MCF 10A (cell line): Measurements from ENCODE around the gene DACH2. TPM values are rescaled to one million over a fixed set of nuclear protein-coding genes. Genes with fewer than 3 reads are reported as not detected.
A peak's percentile ranks its signal among the peaks of the same experiment; 100 is the strongest.

Experiments used
- BruUV-seq: library from RNA; stranded (reverse); fragments of 400-500 nt; replicated peaks from 2 replicates; lab custom pipeline; 2021; lab: Mats Ljungman, UMichigan
- CTCF ChIA-PET: fragments of 300-600 bp; sonication (Branson Sonifier 250); formaldehyde crosslinking; extraction: SDS; loops from one replicate; lab custom pipeline; 2021; ENCODE audit warnings: antibody characterized with exemption, inconsistent platforms; lab: Yijun Ruan, JAX
- POLR2A ChIA-PET: fragments of 300-600, 350-650 bp; sonication (Branson Sonifier 250); formaldehyde crosslinking; extraction: SDS; loops from one replicate; lab custom pipeline; 2020; ENCODE audit warnings: antibody characterized with exemption, inconsistent platforms; lab: Yijun Ruan, JAX
- DNase-seq: peaks from one replicate; pipeline ENCODE4 v3.0.0-alpha.2; 2018; ENCODE audit not compliant: unreplicated experiment
- H3K27ac Mint-ChIP-seq: one replicate; pipeline ENCODE4 v1.8.0; 2022; ENCODE audit warnings: mild to moderate bottlenecking, low read depth, mixed read lengths; ENCODE audit not compliant: unreplicated experiment
- H3K27me3 Mint-ChIP-seq: one replicate; pipeline ENCODE4 v1.8.0; 2022; ENCODE audit warnings: mixed read lengths; ENCODE audit not compliant: insufficient read depth, unreplicated experiment
- H3K36me3 Mint-ChIP-seq: one replicate; pipeline ENCODE4 v1.8.0; 2022; ENCODE audit warnings: mild to moderate bottlenecking, moderate library complexity, mixed read lengths; ENCODE audit not compliant: insufficient read depth, unreplicated experiment
- H3K4me1 Mint-ChIP-seq: one replicate; pipeline ENCODE4 v1.8.0; 2022; ENCODE audit warnings: mixed read lengths; ENCODE audit not compliant: insufficient read depth, unreplicated experiment
- H3K4me3 Mint-ChIP-seq: one replicate; pipeline ENCODE4 v1.8.0; 2022; ENCODE audit warnings: mild to moderate bottlenecking, moderate library complexity, mixed read lengths; ENCODE audit not compliant: unreplicated experiment
- H3K9me3 Mint-ChIP-seq: one replicate; pipeline ENCODE4 v1.8.0; 2022; ENCODE audit warnings: mixed read lengths; ENCODE audit not compliant: unreplicated experiment
- CTCF ChIP-seq: fragments of 200-600 bp; IDR thresholded peaks from one replicate; pipeline ENCODE4 v1.8.0; 2022; ENCODE audit warnings: antibody characterized with exemption, mild to moderate bottlenecking; ENCODE audit not compliant: unreplicated experiment
- intact Hi-C: fragments of 100-400 bp; cut with micrococcal nuclease; formaldehyde crosslinking; loops from 2 replicates; pipeline ENCODE4 v1.14.1; 2022
- total RNA-seq: library from RNA; stranded (reverse); gene quantifications from 2 replicates; pipeline ENCODE4 v1.2.3, GENCODE V29; 2022

Gene DACH2
- total RNA-seq, 1 experiment from 2014 or later: not detected

GRCh38 chrX:86383681-86384540 lies 235.7 kb downstream of the DACH2 start:
- Mint-ChIP-seq H3K27ac (no peak overlapping the region), H3K4me3 (no peak overlapping the region), H3K36me3 (no peaks in the 10 kb centered on the region), H3K9me3 (no peaks in the 10 kb centered on the region), H3K27me3 (peaks cover 41% of the 10 kb centered on the region), H3K4me1 (peaks cover 8% of the 10 kb centered on the region)
- CTCF ChIA-PET: no interaction called here
- no TSS peak for BruUV-seq
- intact Hi-C loops: no loop called here
- no peak for TF ChIP-seq CTCF
- DNase-seq: peak; percentile 4
- POLR2A ChIA-PET: no interaction called here

- intact Hi-C loops: no loop called here
- no peak overlapping the region for H3K27ac Mint-ChIP-seq
- H3K27me3 Mint-ChIP-seq: peaks cover 27% of the 10 kb centered on the region
- POLR2A ChIA-PET: no interaction called here
- H3K36me3 Mint-ChIP-seq: no peaks in the 10 kb centered on the region
- CTCF ChIA-PET: interaction anchor here (0.5 kb wide), 1 partner anchor 8 kb away, joined by 3 read pairs; no protein-coding TSS in a partner anchor
- no peak overlapping the region for H3K4me3 Mint-ChIP-seq
- no peaks in the 10 kb centered on the region for H3K4me1 Mint-ChIP-seq
- DNase-seq: no peak
- BruUV-seq: no TSS peak
- TF ChIP-seq CTCF: no peak
- peaks cover 8% of the 10 kb centered on the region for H3K9me3 Mint-ChIP-seq
Observed at GRCh38 chrX:86407371-86407770, 259.1 kb downstream of the DACH2 start.

- no peak overlapping the region for H3K27ac Mint-ChIP-seq
- no TSS peak for BruUV-seq
- intact Hi-C loops: no loop called here
- no peaks in the 10 kb centered on the region for H3K36me3 Mint-ChIP-seq
- no peaks in the 10 kb centered on the region for H3K4me1 Mint-ChIP-seq
- no peaks in the 10 kb centered on the region for H3K27me3 Mint-ChIP-seq
- TF ChIP-seq CTCF: no peak
- CTCF ChIA-PET: no interaction called here
- H3K4me3 Mint-ChIP-seq: no peak overlapping the region
- POLR2A ChIA-PET: no interaction called here
- no peaks in the 10 kb centered on the region for H3K9me3 Mint-ChIP-seq
- no peak for DNase-seq
Observed at GRCh38 chrX:86421771-86422170, 273.5 kb downstream of the DACH2 start.

GRCh38 chrX:86436116-86436515 lies 287.9 kb downstream of the DACH2 start:
- intact Hi-C loops: no loop called here
- no TSS peak for BruUV-seq

More at GRCh38 chrX:86436116-86436515, 287.9 kb downstream of the DACH2 start:
- no peak for TF ChIP-seq CTCF
- Mint-ChIP-seq H3K27me3 (no peaks in the 10 kb centered on the region), H3K36me3 (no peaks in the 10 kb centered on the region), H3K27ac (no peak overlapping the region), H3K9me3 (no peaks in the 10 kb centered on the region), H3K4me1 (no peaks in the 10 kb centered on the region), H3K4me3 (no peak overlapping the region)
- DNase-seq: no peak
- ChIA-PET POLR2A (no interaction called here), CTCF (no interaction called here)
